GM19099 (cell line): Measurements from ENCODE around the gene PARS2.

Source experiments
- POLR2A ChIP-seq: IDR thresholded peaks from 3 replicates; pipeline ENCODE4 v1.6.1; 2011; ENCODE audit warnings: low read depth; ENCODE audit not compliant: insufficient read length; ENCODE audit errors: extremely low read depth

The PARS2 gene

DNA sequence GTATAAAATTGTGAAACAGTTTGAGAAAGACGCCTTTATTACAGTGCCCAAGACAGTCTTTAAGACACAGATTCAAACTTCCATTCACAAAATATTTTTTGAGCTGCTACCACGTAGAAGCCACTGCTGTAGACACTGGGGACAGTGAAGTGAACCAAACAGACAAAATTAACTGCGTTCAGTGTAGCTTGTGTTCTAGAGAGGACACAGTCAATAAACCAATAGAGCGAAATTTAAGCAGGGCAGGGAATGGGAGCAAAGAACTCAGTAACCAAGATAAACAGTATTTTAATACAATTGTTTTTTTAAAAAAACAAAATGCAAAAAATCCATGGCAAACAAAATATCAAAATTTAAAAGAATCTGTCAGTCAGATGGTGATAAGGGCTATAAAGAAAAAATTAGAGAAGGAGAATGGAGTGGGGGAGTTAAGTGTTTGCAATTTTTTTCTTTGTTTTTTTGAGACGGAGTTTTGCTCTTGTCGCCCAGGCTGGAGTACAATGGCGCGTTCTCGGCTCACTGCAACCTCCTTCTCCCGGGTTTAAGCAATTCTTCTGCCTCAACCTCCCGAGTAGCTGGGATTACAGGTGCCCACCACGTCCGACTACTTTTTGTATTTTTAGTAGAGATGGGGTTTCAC, 719 bp upstream of the PARS2 start:
- TF ChIP-seq POLR2A: no peak

DNA sequence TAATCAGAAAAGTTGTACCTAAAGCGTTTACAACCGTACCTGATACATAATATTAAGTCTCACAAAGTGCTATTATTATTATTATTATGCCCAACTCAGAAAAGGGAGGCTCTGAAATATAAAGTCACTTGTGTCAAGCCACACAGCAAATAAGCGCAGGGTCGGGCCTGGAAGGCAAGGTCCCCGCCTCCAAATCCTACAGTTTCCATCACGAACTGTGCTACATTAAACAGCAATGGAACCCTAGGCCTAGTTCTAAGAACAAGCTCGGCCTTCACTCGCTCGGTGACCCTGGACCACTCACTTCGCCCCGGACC, 549 bp downstream of the PARS2 start:
- no peak for TF ChIP-seq POLR2A

DNA sequence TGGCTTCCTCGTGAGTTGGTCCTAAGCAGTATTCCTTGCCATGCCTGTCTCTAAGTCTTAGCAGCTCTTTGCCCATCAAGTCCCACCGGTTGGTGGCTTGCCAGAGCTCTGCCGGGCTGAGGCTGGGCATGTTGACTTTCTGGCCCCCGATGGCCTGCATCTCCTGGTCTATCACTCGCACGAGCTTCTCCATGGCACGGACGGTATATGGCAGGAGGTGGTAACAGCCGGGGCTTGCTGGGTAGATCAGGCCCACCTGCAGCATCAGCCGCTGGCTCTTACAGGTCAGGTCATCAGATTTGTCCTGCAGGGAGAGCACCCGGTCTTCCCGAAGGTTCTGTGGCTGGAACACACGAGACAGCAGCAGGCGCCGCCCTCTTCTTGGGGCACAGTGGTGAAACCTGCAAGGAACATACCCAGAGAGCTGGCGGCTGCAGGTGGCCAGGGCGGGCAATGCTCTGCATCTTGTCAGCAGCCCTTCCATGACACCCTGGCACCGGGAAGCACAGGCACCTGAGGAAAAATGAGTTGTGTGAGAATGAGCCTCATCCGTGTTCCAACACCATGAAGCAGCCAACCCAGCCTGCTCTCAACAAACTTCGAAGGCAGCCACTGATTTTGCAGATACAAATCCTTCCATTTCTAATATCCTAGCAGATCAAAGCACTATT, 5.5 kb downstream of the PARS2 start:
- TF ChIP-seq POLR2A: no peak

DNA sequence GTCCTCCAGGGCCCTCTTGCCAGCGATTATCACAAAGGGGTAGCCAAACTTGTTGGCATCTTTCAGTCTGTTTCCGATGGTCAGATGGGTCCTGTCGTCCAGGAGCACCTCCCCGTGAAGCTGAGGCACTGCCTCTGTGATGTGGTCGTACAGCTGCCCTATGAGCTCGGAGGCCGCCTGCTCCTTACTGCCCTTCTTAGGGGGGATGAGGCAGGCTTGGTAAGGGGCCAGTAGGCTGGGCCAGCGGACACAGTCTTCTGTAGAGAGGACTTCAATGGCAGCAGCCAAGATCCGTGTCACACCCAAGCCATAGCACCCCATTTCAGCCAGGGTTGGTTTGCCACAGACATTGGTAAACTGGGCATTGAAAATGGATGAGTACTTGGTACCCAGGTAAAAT, 6.5 kb downstream of the PARS2 start:
- TF ChIP-seq POLR2A: no peak

DNA sequence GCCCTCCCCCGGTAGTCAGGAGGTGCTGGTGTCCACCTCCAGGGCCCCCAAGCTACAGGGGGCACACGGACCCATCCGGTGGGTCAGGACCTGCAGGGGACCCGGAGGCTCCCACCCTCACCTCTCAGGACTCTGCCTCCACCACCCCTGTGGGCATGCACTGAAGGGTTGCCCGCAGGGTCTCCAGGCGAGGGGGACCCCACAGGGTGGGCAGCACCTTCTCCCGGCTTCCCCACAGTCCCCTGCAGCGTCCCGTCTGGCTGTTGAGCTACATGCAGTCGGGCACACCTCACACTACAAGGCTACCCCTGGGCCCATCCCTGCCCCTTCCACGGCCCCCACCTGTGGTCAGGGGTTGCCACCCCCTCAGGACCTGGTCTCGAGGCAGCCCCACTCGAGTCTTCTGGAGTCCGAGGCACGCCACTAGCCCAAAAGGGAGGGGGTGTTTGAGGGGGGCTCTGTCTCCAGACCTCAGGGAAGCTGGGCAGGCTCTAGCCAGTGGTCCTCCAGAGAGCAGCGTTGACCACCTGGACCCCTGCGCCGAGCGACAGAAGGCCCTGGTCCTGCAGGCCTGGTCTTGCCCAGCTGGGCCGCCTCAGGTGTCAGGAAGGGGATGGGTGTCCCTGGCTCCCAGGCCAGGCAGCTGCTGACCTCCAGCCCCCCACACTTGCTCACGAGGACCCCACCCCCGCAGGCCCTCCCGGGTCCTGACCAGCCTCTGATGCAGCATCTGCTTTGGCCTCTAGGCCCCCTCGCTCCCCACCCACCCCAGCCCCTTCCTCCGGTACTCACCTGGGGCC, 9.6 kb downstream of the PARS2 start:
- TF ChIP-seq POLR2A: no peak

DNA sequence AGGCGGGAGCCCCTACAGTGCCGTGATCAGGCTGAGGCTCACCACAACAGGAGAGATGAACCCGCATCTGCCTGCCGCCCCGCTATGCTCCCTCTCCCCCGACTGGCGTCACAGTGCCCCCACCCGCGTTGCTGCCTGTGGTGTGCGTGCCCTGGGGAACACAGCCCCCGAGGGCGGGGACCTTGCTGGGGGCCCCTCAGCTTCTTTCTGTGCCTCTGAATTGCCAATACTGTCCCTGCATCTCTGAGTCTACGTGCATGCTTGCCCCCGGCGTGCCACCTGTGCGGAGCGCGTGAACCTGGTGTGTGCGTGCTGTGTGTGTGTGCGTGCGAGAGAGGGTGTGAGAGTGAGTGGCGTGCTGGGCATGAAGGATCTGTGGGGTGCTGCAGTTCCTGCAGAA, 10.3 kb downstream of the PARS2 start:
- no peak for TF ChIP-seq POLR2A

DNA sequence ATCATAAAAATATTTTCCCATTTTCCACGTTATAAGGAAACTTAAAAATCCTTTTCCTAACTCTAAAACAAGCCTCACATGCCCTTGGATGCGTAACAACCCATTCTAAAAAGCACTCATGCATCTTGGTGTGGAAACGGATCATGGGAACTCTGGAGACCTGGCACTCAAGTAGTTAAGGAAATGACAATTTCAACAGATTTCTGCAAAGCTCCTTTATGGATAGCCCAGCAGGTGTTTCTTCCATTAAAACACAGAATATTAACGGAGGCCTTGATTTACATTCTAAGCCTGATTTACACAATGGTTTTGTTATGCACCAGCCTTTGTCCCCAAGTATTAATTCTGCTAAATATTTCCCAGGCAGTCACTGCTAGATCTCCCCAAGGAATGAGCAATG, 12.9 kb downstream of the PARS2 start:
- TF ChIP-seq POLR2A: no peak

DNA sequence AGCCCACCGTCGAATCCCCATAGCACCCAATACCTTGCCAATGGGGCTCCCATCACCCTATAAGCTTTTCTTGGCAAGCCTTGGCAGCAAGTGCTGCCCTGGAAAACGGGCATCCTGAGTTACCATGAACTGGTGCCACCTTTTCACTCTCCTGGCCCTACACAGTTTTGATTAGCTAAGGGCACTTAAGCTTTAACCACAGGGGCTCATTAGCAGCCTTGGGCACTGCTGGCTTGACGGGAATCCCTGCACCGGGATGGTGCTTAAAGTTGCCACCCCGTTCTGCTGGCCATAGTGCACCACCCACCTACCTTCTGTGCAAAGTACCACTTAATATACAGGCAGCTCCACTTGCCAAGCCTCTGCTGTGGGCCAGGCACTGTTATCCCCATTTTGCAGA, 13.7 kb downstream of the PARS2 start:
- no peak for TF ChIP-seq POLR2A

DNA sequence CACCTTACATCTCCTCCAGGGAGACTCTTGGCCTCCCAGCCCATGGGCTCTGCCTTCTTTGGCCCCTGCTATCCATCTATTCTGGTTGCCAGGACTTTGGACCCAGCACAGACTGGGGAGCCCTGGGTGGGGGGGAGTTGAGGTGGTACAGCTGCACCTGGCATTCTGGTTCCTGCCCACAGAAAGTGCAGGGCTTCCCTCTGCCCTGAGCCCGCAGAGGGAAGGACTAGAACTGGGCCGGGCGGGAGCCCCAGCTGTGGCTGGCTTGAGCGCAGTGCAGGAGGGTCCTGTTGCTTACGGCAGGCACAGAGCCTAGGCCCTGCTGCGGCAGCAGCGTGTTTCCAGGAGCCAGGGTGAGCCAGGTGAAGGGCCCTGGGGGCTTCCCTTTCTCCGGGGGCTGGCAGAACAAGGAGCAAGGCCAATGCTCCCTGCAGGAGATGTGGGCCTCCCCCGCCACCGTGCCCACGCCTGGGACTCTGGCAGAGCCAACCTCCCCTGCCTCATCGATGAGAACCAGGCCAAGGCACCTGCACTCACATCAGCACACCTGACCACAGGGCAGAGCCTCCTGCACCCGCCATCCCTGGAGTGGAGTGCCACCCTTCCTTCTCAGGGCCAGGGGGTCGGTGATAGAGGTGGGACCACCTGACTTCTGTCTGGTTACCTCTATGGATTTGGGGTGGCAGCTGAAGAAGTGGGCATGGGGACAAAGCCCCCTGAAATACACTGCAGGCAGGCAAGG, 16.1 kb downstream of the PARS2 start:
- no peak for TF ChIP-seq POLR2A

DNA sequence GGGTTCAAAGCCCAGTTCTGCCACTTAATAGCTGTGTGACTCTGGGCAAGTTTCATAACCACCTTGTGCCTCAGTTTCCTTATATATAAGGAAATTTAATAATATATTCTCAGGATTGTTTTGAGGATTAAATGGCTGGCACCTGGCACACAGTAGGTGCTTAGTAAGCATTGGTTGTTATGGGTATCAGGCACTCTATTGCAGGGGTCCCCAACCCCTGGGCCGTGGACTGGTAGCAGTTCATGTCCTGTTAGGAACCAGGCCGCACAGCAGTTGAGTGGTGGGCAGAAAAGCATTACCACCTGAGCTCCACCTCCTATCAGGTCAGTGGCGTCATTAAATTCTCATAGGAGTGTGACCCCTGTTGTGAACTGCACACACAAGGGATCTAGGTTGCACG, 18.5 kb downstream of the PARS2 start:
- TF ChIP-seq POLR2A: no peak

DNA sequence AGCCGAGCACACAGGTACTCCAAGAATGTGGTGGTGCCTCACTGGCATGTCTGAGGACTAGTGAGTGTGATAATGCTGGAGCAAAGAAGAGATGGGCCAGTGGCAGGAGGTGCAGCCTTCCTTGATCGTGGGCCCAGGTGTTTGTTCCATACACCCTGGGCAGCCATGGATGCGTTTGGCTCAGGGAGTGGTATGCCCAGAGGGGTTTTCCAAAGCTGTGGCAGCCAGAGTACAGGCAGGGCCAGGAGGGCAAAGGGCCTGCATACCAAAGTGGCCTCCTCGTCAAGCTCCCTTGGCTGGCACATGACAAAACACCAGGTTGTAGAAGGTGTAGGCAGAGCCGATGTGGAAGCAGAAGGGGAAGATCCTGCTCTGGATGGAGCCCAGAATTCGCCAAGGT, 19.0 kb downstream of the PARS2 start:
- TF ChIP-seq POLR2A: no peak

DNA sequence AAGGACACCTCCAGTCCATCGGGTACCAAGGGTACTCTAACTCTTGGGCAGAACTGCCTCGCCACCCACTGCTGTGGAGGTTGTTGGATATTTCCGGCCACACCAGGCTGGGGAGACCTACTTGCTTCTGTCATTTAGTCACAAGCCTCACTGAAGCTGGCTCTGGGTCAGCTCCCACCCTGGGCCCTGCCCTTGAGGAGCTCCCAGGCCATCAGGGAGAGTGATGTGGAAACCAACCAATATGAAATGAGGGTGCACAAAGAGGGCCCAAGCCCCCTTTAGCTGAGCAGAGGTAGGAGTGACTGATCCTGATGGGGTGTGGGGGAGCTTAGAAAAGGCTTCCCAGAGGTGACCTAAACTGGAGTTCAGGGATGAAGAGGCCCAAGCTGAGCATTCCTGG, 19.6 kb downstream of the PARS2 start:
- no peak for TF ChIP-seq POLR2A

DNA sequence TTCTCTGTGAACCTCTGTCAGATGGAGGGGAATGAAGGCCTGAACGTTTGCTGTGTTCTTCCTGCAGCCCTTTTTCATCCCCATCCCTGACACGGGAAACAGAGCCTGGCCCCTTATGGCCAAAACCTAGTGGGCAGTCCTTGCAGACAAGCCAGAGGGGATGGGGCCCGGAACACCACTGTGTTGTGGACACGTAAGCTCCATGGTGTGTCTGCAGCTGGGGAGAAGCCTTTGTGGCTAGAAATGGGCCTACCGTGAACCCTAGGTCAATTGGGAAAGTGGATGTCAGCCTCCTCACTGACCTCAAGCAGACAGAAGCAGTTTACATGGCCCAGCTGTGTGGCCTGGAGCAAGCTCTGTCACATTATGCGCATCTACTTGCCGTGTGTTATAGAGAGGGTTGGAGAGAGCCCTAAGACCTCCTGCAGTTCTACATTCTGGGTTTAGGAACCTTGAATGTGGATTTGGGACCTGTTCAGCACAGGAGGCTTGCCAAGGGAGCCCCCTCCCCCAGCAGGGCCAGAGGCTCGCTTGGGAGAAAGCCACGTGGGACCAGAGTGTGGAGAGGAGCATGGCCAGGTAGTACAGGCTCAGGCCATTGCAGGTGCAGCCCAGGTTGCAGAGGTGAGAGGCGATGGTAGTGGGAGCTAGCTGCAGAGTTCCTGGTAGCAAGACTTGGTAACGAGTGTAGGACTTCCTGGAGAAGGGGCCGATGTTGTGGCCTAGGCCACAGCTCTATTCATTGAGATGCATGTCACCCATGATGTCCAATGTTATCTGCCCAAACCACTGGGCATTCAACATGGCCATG, 20.7 kb downstream of the PARS2 start:
- no peak for TF ChIP-seq POLR2A

DNA sequence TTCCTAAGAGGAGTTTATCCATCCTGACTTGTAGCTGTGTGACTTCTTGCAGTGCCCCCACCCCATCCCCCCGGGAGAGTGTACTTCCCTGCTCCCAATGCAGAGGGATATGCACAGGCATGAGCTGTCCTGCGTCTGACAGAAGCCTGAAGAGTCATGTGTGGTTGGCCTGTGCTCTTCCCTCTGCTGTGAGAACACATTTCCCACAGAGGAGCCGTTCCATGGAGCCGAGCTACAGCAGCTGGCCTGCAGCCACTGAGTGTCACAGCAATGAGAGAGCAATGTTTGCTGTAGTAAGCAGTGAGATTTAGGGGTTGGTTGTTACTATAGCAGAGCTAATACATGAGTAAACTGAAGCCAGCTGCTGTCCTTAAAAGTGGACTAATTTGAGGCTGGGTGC, 22.0 kb downstream of the PARS2 start:
- TF ChIP-seq POLR2A: no peak

DNA sequence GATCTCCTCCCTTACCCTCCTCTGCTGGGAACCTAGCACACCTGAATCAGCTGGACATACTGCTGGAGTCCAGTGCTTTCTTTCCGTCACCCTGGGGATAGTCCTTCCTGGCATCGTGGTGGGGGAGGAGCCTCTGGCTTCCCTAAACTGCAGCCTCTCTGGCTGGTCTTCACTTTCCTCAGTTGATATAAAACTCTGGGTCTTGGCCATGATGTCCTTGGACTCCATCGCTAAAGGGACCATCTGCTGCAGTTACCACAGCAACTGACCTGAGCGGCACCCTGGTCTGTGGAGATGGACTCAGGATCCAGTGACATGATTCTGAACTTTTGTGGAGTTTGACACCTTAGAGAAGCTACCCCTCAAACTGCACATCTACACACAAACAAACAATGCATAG, 22.8 kb downstream of the PARS2 start:
- no peak for TF ChIP-seq POLR2A
